CD4-positive, alpha-beta T cell treated with Interleukin-17A for 4 hours (primary cell): ENCODE results near the gene SFMBT2.
A peak's percentile ranks its signal among the peaks of the same experiment; 100 is the strongest.
"Not testable (repeated sequence)": the region's sequence is repeated elsewhere in the genome, so short reads cannot be mapped to it uniquely, and the experiment has no call there.

Experiments used
- DNase-seq: peaks from one replicate; pipeline ENCODE4 v3.0.0-alpha.2; 2020; ENCODE audit warnings: mixed read lengths

The SFMBT2 gene

DNA sequence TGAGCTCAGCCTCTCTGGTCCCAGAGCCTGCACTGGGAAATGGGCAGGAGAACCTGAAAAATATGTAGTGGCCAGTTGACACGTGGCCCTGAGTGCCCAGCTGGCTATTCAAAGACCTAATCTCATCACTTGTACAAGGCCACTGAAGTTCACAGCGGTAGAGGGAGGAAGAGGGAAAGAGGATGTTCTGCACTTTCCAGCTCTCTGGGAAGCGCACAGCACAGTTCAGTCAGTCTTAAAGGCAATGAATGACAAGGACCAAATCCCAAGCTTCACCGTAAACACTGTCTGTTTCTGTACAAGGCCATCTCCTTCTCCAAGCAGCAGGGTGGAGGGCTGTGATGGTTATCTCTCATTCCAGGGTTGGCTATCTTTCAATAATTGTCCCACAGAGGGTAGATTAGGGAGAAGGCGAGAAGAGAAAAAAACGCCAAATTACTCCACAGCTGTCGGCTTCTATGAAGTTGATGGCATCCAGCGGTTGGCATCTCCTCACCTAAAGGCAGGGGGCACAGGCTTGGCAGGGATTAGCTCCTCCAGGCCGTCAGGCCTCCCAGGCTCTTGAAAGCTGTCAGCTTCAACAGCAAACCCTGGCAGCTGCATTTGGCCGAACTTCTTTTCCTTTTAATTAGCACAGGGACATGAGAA lies 10.6 kb downstream of the SFMBT2 start:
- no peak for DNase-seq

DNA sequence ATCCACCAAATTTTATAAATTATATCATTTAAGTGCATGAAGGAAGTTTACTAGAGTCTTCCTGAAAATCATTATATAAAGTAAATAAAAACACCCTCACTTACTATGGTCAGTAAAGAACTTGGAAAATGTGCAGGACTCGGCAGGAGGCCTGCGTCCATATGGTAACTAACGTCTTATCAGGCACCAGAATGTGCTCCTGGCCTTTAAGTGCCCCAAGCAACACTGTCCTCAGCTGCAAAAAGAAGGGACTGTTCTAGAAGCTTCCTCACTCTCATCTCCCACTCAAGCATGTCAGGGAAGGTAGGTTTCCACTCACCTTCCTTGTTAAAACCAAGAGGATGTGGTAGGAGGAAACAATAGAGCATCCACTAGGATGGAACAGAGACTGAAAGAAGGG lies 11.3 kb downstream of the SFMBT2 start:
- no peak for DNase-seq

DNA sequence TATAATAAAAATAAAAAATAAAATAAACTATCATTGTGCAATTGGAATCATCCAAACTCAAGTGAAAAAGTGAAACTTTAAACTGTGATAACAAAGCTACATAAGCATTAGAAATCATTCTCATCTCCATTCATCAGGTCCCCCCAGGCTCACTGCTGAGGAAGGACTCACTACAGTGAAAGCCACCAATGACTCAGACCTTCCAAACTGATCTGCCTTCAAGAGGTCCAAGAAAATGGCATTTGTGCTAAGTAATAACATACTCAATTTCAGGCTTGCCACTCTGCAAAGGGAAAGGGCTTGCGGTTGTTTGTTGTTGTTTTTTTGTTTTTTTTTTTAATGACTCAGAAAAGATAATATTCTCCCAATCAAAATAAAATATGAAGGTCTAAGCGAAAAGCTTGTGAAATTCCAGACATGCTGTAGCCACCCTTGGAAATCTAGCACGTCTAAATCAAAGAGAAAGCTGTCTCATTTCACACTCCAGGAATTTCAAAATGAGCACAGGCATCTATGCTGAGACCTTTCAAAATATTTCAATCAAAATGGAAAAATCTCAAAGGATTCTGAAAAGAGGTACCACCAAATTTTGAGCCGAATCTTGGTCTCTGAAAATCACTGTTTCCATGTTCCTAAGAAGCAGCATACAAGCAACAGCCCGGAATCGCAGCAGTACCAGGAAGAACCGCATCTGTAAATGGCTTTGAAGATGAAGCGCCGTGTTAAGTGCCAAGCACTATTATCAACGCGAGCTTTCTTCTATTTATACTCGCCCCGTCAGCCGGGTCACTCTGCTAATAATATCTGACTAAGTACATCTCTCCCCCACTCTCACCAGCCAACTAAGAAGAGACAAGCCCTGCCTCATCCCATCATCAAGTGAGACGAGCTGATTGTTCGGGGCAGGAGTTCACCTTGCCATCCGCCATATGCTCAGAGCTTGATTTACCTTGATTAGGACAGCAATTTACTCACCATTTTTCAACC lies 13.5 kb downstream of the SFMBT2 start:
- DNase-seq: peak; percentile 20

DNA sequence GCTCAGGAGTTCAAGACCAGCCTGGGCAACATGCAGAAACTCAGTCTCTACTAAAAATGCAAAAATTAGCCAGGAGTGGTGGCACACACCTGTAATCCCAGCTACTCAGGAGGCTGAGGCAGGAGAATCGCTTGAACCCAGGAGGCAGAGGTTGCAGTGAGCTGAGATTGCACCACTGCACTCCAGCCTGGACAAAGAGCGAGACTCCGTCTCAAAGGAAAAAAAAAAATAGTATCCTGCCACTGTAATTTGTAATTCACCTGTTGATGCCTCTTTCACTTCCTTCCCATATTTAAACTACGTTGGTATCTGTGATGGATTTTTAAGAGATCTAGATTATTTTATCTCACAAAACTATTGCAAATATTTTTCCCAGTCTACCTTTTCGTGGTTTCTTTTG lies 18.5 kb downstream of the SFMBT2 start:
- not testable (repeated sequence) for DNase-seq

DNA sequence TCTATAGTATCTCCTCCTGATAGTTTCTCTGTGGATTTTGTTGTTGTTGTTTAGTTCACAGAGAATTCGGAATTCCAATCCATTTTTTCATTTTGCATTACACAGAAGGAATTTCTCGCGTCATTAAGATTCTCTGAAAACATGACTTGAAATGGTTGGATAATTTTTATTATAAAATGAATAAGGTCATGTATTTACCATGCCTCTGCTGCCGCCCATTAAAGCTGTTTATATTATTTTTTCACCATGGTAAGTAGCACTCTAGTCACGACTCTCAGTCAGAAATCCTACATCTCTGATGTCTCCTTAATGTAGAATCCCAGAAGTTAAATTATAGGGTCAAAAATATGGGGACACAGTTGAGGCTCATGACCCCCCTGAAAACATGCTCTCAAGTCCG lies 19.1 kb downstream of the SFMBT2 start:
- DNase-seq: no peak

DNA sequence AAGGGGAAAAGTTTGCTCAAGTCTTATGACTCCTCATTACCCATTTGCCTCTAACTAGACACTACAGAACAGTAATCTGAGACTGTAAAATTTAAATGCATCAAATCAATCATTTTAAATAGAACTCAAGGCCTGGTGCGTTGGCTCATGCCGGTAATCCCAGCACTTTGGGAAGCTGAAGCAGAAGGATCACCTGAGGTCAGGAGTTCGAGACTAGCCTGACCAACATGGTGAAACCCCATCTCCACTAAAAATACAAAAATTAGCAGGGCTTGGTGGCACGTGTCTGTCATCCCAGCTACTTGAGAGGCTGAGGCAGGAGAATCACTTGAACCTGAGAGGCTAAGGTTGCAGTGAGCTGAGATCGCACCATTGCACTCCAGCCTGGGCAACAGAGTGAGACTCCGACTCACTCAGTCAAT lies 20.1 kb downstream of the SFMBT2 start:
- not testable (repeated sequence) for DNase-seq

DNA sequence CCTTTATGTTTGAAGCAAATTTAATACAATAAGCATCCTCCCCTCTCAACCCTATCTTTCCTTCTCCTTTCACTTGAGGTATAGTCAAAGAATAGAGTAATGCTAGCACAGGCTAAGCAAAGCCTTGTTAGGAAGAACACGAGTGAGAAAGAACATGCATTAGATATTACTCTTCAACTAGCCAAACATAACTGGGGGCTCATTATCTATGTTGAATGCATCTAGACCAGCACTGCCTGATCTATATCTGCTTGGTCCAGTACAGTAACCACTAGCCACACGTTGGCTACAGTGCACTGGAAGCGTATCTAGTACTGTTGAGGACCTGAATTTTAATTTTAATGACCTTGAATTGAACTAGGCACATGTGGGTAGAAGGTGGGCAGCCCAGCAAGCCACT lies 21.0 kb downstream of the SFMBT2 start:
- no peak for DNase-seq

DNA sequence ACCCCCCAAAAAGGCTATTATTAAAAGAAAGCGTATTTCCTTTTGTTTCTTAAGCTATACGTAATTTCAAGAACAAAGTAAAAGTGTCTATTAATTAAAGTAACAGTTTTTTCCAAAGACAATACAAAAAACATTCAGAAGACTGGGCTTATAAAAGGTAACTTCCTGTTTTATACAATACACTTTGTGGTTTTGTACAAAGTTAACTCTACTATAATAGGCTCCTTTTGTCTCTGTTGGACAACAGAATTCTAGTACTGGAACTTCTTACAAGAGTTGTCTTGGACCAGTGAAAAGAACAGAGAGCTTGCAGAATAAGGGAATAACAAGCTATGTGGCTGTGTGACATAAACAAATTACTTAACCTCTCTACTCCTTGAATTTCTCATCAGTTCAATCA lies 21.5 kb downstream of the SFMBT2 start:
- DNase-seq: no peak

DNA sequence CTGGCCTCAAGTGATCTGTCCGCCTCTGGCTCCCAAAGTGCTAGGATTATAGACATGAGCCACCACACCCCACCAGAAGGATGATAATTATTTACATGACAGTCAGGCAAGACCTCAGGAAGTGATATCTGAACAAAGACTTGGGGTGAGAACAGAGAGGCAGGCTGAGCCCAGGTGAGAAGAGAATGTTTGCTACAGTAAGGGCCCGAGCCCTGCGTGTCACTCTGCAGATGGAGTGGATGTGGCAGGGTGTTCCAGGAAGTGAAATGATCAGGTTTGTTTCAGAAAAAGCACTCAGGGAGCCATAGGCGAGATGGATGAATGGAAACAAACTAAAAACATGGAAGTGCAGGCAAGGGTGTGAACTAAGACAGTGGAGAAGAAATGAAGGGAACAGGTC lies 22.2 kb downstream of the SFMBT2 start:
- peak; percentile 56 for DNase-seq

DNA sequence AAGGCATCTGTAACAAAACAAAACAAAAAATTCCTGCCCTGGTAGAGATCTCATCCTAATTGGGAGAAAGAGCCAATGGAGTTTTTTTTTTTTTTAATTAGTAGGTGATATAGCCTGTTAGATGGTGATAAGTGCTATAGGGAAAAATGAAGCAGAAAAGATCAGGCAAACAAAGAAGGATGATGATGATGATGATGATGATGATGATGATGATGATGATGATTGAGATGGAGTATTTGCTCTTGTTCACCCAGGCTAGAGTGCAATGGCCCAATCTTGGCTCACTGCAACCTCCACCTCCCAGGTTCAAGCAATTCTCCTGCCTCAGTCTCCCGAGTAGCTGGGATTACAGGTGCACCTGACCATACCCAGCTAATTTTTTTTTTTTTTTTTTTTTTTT lies 22.7 kb downstream of the SFMBT2 start:
- DNase-seq: not testable (repeated sequence)

DNA sequence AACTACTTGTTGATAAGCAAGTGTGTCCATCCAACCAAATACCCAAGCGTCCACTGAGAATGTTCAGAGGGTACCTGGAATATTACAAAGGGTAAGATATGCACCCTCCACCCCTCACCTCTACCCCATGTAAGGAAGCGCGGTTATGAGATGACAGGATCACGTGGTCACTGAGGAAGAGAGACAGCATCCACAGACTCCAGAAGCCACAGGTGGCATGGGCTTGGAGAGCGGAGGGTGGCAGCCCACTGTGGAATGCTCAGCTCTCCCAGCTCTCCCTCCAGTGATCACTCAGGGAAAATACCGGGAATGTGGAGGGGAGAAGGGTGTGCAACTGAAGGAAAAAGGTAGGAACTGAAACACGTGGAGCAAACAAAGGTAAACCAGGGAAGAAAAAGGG lies 25.7 kb downstream of the SFMBT2 start:
- no peak for DNase-seq

DNA sequence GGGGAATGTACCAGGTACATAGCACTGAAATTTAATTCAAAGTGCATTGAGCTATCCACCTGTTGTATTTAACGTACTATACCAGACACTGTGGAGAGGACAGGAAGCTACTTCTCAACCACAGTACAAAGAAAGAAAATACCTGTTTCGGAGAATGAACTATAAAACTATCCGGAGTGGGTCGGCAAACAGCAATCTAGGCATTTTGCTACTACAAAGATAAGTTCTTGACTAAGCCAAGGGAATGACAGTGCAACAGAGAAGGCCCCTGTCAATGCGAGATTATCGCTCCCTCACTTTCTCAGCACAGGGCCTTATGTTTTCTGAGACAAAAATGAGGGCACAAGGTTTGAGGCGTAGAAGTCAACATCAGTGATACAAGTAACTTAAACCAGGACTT lies 27.4 kb downstream of the SFMBT2 start:
- peak; percentile 15 for DNase-seq

DNA sequence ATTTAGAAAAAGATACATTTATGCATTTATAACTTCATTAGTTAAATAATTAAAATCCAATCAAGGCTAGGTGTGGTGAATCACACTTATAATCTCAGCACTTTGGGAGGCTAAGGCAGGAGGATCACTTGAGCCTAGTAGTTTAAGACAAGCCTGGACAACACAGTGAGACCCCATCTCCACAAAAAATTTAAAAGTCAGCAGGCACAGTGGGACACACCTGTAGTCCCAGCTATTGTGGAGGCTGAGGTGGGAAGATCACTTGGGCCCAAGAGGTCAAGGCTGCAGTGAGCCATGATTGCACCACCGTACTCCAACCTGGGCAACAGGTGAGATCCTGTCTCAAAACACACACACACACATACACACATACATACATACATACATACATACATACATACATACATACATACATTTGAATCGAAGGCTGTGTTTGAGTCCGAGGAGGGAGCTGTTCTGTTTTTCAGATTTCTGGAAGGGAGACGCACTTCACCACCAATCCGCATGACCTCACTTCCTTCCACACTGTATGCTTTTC lies 30.1 kb downstream of the SFMBT2 start:
- no peak for DNase-seq

DNA sequence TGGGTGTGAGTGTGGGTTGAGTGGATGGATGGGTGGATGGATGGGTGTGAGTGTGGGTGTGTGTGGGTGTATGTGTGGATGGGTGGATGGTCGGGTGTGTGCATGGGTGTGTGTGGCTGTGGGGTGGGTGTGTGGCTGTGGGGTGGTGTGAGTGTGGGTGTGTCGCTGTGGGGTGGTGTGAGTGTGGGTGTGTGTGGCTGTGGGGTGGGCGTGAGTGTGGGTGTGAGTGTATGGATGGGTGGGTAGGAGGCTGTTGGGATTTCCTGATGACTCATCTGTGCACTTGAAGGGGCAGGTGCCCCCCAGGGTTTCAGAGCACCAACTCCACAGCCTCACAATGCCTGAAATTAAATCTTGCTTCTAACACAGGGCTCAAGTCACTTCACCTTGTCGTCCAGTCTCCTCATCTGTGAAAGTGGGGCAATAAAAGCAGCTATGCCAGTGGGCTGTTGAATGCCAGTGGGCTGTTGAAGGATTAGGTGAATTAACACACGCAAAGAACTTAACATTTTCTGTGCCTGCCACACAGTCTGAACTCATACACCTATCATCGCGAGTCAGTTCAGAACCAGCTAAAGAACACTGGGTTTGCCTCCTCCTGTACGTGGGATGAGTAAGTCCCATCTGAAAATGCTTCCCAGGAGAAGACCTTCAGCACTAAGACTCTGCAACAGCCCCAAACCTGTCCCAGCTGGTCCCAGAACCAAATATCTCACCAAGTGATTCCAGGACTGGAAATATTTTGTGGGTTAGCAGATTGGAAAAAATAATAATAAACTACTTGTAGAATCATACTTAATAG lies 32.0 kb downstream of the SFMBT2 start:
- no peak for DNase-seq

DNA sequence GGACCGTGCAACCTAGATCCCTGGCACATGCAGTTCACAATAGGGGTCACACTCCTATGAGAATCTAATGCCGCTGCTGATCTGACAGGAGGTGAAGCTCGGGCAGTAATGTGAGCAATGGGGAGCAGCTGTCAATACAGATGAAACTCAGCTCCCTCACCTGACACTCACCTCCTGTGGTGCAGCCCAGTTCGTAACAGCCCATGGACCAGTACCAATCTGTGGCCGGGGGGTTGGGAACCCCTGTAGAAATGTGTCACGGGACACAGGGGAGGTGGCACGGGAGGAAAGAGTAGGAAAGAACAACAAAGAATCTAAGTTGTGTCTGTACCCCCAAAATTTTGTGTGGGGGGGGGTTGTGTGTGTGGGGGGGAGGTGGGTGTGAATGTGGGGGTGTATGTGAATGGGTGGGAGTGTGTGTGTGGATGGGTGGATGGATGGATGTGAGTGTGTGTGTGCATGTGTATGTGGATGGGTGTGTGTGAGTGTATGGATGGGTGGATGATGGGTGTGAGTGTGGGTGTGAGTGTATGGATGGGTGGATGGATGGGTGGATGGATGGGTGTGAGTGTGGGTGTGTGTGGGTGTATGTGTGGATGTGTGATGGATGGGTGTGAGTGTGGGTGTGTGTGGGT lies 33.1 kb downstream of the SFMBT2 start:
- DNase-seq: no peak

DNA sequence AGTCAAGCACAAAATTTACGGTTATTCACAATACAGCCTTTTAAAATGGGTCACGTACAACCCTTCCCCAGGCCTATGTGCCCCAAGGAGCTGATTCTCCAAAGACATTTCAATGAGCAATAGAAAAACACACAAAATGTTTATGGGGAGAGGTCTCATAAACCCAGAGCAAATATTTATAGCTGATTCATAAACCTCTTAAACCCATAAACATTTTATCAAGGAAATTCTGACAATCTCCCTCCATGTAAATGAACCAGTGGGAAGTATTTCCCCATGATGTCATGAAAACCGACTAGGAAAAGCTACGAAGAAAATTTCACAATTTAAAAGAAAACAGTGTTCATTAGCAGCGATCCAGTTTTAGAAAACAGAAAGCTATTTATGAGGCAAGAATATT lies 36.0 kb downstream of the SFMBT2 start:
- no peak for DNase-seq

DNA sequence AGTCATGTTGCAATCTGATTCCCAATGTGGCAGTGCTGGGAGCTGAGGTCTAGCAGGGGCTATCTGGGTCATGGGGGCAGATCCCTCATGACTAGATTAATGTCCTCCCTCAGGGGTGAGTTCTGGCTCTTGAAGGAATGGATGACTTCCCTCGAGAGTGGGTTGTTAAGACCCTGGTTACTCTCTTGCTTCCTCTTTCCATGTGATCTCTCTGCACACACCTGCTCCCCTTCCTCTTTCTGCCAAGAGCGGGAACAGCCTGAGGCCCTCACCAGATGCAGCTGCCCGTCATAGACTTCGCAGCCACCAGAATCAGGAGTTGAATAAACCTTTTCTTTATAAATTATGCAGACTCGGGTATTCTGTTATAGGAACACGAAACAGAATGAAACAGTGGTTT lies 37.8 kb downstream of the SFMBT2 start:
- no peak for DNase-seq

DNA sequence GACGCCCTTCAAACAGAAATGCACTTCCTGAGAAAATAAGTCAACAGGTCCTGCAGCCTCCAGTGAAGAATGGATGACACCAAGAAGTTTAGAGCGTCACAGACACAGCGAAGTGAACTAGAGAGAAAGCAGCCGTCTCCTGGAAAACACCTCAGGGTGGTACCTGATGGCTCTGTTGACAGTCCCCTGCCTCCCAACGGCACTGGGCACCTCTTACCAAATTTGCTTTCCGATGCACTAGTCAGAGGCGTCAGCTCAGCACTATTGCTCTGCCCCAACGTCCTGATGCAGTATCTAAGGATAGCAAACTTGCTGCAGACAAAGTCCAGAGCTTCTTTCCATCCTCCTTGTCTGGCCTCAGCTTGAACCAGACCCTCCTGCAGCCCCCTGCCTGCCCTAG lies 38.3 kb downstream of the SFMBT2 start:
- no peak for DNase-seq

DNA sequence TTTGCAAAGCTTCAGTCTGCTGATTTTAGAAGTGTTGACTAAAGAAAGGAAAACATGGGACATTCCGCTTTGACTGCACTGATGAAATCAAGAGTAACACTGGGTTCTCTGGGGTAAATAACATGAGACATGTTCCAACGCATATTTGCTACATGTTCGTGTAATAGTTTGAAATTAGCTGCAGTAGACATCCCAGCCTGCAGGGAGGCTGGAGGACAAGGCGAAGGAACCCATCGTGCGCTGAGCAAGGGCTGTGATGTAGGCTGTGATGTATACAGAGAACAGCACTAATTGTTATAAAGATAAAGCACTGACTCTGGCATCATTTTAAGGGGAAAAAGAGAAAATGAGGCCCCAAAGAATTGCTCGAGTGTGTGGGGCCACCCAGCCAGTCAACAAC lies 40.3 kb downstream of the SFMBT2 start:
- DNase-seq: no peak

DNA sequence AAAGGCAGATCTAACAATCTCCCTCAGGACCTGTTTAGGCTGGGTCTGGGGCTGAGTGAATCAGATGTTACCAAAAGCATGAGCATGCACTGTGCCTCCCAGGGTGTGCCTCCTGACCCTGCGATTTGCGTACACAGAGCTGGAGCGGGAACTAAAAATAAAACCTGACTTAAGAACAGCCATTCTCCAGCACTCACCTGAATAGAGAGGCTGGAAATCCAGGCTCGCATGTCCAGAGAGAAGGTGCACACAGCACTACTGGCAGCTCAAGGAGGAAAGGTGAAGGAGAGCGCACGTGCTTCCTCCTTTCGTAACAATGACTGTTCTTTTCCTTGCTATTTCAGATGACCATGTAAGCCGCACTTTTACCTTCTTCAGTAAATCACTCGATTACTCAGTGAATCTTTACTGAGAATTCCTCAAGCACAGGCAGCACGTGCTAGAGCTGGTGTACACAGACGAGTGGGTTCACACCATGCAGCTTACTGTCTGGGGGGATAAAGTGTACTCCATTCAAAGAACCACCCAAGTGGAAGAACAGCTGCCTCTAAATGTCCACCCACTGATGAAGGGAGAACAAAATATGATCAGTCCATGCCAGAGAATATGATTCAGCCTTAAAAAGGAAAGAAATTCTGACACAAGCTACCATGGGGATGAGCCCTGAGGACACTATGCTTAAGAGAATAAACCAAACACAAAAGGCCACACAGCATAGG lies 45.6 kb downstream of the SFMBT2 start:
- DNase-seq: no peak

DNA sequence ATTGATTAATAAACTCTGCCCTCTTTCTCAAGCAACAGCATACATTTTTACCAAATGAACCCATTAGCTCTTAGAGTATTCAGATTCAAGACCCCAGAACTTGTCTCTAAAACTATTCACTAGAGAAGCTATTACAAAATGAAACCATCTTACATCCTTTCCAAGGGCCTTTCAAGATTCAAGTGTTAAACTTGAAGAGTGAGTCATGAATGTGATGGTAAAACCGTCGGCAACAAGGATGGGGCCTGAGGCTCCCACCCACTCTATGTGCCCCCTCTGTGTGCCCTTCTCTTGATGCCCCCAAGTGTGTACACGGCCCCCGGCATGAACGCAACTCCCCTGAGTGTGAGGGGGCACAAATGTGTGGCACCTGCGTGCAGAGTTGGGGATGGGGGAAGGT lies 46.4 kb downstream of the SFMBT2 start:
- DNase-seq: no peak

DNA sequence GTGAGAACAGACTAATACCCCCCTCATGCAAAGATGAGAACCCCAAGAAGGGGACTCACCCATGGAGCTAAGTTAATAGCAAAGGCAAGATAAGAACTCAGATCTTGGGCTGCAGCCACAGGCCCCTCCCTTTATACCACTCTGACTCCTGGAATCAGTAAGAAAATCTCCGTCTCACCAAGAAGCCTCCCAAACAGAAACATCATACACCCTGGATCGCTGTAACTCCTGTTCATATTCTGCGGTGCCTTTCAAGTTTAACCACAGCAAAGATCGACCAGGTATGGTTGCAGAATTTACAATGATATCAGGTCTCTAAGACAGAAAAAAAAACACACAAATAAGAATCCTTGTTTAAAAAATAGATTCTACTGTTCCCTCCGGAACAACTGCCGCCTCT lies 47.1 kb downstream of the SFMBT2 start:
- DNase-seq: no peak
